K562 (cell line): ENCODE results near the gene GIPC3. TPM values are rescaled to one million over a fixed set of nuclear protein-coding genes. Genes with fewer than 3 reads are reported as not detected.

Experiments used
- BMI1 ChIP-seq: fragments of 150-350 bp; IDR thresholded peaks from 2 replicates; pipeline ENCODE4 v1.6.1; 2014; ENCODE audit warnings: low read length
- DNMT1 ChIP-seq: fragments of 450-650 bp; IDR thresholded peaks from 2 replicates; pipeline ENCODE4 v1.6.1; 2016; ENCODE audit warnings: antibody characterized with exemption, mild to moderate bottlenecking
- E2F5 ChIP-seq: sonication (generic); formaldehyde crosslinking; IDR thresholded peaks from 2 replicates; pipeline ENCODE4 v1.8.0; 2022; ENCODE audit warnings: mild to moderate bottlenecking, missing genetic modification reagents
- FOXK2 ChIP-seq, 2 experiments: fragments of 450-650 bp; IDR thresholded peaks in 1 of 2; conservative IDR thresholded peaks in 1 of 2; 2 replicates each; pipeline ENCODE4 v1.6.1; 2016; ENCODE audit warnings: low read depth in 2 of 2, mild to moderate bottlenecking in 1 of 2
- FOXP4 ChIP-seq: sonication (generic); formaldehyde crosslinking; IDR thresholded peaks from 2 replicates; pipeline ENCODE4 v1.8.0; 2022; ENCODE audit warnings: mild to moderate bottlenecking, missing genetic modification reagents, borderline replicate concordance
- HEY1 ChIP-seq: fragments of 250-450 bp; sonication (Bioruptor Pico); IDR thresholded peaks from 2 replicates; pipeline ENCODE4 v1.5.0; 2020; ENCODE audit warnings: mild to moderate bottlenecking, moderate library complexity, borderline replicate concordance
- JUNB ChIP-seq: fragments of 450-650 bp; formaldehyde crosslinking; conservative IDR thresholded peaks from 2 replicates; pipeline ENCODE4 v1.4.0; 2020; ENCODE audit warnings: mild to moderate bottlenecking
- KHSRP ChIP-seq: fragments of 450-650 bp; IDR thresholded peaks from 2 replicates; pipeline ENCODE4 v1.6.1; 2017
- MNT ChIP-seq, 2 experiments: fragments of 450-650 bp; conservative IDR thresholded peaks; 2 replicates each; pipeline ENCODE4 v1.6.1; 2017; ENCODE audit warnings: mild to moderate bottlenecking in 2 of 2, moderate library complexity in 2 of 2
- NFIC ChIP-seq: fragments of 450-650 bp; IDR thresholded peaks from 2 replicates; pipeline ENCODE4 v1.6.1; 2017; ENCODE audit warnings: mild to moderate bottlenecking, inconsistent platforms
- NKRF ChIP-seq: fragments of 450-650 bp; IDR thresholded peaks from 2 replicates; pipeline ENCODE4 v1.6.1; 2016; ENCODE audit warnings: borderline replicate concordance
- NR4A1 ChIP-seq, 2 experiments: fragments of 250-450 bp in 1 of 2; fragments of 450-650 bp in 1 of 2; sonication (Bioruptor Pico) in 1 of 2; IDR thresholded peaks; 2 replicates each; pipeline versions ENCODE4 v1.4.0 to v1.6.1; 2016 to 2020; ENCODE audit warnings: mild to moderate bottlenecking in 2 of 2, missing compliant biosample characterization in 1 of 2, missing genetic modification characterization in 1 of 2, moderate library complexity in 1 of 2
- PRDM10 ChIP-seq: fragments of 450-650 bp; IDR thresholded peaks from 2 replicates; pipeline ENCODE4 v1.6.1; 2018; ENCODE audit not compliant: partially characterized antibody
- TAL1 ChIP-seq: fragments of 450-650 bp; IDR thresholded peaks from 2 replicates; pipeline ENCODE4 v1.6.1; 2016; ENCODE audit warnings: mild to moderate bottlenecking
- TSC22D4 ChIP-seq: fragments of 450-650 bp; IDR thresholded peaks from 2 replicates; pipeline ENCODE4 v1.6.1; 2016; ENCODE audit warnings: missing genetic modification characterization, missing biosample characterization, control low read depth
- ZBTB26 ChIP-seq: fragments of 450-650 bp; formaldehyde crosslinking; IDR thresholded peaks from 2 replicates; pipeline ENCODE4 v1.4.0; 2022; ENCODE audit warnings: missing genetic modification characterization
- ZZZ3 ChIP-seq: fragments of 450-650 bp; IDR thresholded peaks from 2 replicates; pipeline ENCODE4 v1.6.1; 2016; ENCODE audit warnings: antibody characterized with exemption, mild to moderate bottlenecking, moderate library complexity
- polyA plus RNA-seq, 8 experiments: library from polyadenylated mRNA; depleted of rRNA in 4 of 8; stranded (reverse) in 5 of 8; unstranded in 3 of 8; fragments of >200 nt; fragmentation: Nextera tagmentation in 2 of 8; fragmentation: Illumina TruSeq in 1 of 8; extraction: Ambion mirVana in 2 of 8; extraction: Trizol in 1 of 8; gene quantifications; 2 replicates each; pipeline versions ENCODE4 v1.2.1 to v1.2.3, GENCODE V29; 2011 to 2014; ENCODE audit warnings: inconsistent platforms in 1 of 8, missing spikeins in 1 of 8
- total RNA-seq, 7 experiments: library from RNA; depleted of rRNA in 6 of 7; stranded (reverse); fragments of >200 nt in 6 of 7; fragmentation: Illumina TruSeq in 2 of 7; extraction: Trizol in 2 of 7; gene quantifications; 2 replicates each; pipeline versions ENCODE4 v1.2.1 to v1.2.3, GENCODE V29; 2011 to 2021; ENCODE audit warnings: low replicate concordance in 1 of 7

The GIPC3 gene
- total and polyA plus RNA-seq, 9 of the 15 experiments (the other 6 are each of a cell fraction or from before 2014, with no cell fraction given) = 0.03 to 3.6 (median 1.5) TPM; not detected in 1

GRCh38 chr19:3605361-3605760 is 20.1 kb downstream of the GIPC3 start (continued):
- TF ChIP-seq FOXK2 (conservative IDR thresholded peaks at IDR 0.05 in 1 of 2, IDR thresholded peaks at IDR 0.05 in 1 of 2; ENCODE audit: low read depth in 2 of 2) (peak in 1 of 2 experiments; percentile 69; a peak in 2 of 4 replicates), FOXP4 (CRISPR knock-in tag) (no peak), TAL1 (no peak), PRDM10 (no peak), DNMT1 (0 out of 2 replicates have a peak, but pooled peaks have one; percentile 29), NR4A1 (CRISPR knock-in tag; IDR thresholded peaks at IDR 0.05) (no peak), NR4A1 (tag; IDR thresholded peaks at IDR 0.05) (no peak), ZZZ3 (no peak), ZBTB26 (CRISPR knock-in tag) (no peak), TSC22D4 (peak; percentile 66; the same call in 1 of the 2 replicates), BMI1 (no peak), JUNB (CRISPR knock-in tag) (no peak), E2F5 (no peak), KHSRP (0 out of 2 replicates have a peak, but pooled peaks have one; percentile 41), MNT (conservative IDR thresholded peaks at IDR 0.05) (peak in 1 of 2 experiments; percentile 10; a peak in 1 of 4 replicates), HEY1 (no peak), NKRF (peak; percentile 71), NFIC (no peak)
